ENCODE data around the gene ABI3.
"Not testable (repeated sequence)": the region's sequence is repeated elsewhere in the genome, so short reads cannot be mapped to it uniquely, and the experiment has no call there.

Gene ABI3

GRCh38 chr17:49252148-49252695 is 41.7 kb downstream of the ABI3 start:
- DNase-seq (ENCODE audit: low spot score), result no peak

DNA sequence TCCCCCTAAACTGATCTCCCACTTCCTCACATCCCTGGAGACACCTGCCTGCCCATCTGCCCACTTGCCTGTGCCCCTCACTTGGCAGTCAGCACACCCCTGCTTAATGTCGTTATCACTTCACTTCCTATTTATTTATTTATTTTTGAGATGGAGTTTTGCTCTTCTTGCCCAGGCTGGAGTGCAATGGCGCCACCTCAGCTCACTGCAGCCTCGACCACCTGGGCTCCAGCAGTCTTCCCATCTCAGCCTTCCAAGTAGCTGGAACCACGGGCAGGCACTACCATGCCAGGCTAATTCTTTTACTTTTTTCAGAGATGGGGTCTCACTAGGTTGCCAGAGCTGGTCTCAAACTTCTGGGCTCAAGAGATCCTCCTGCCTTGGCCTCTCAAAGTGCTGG is 43.6 kb downstream of the ABI3 start:
- DNase-seq (ENCODE audit: low spot score), result no peak

- DNase-seq (ENCODE audit: low spot score), result no peak
Measured at GRCh38 chr17:49255125-49255524, 44.6 kb downstream of the ABI3 start.

GRCh38 chr17:49258394-49258793 is 47.9 kb downstream of the ABI3 start:
- DNase-seq (ENCODE audit: low spot score), result no peak

- DNase-seq (ENCODE audit: low spot score), result no peak
Measured at GRCh38 chr17:49259663-49260010, 49.1 kb downstream of the ABI3 start.

DNA sequence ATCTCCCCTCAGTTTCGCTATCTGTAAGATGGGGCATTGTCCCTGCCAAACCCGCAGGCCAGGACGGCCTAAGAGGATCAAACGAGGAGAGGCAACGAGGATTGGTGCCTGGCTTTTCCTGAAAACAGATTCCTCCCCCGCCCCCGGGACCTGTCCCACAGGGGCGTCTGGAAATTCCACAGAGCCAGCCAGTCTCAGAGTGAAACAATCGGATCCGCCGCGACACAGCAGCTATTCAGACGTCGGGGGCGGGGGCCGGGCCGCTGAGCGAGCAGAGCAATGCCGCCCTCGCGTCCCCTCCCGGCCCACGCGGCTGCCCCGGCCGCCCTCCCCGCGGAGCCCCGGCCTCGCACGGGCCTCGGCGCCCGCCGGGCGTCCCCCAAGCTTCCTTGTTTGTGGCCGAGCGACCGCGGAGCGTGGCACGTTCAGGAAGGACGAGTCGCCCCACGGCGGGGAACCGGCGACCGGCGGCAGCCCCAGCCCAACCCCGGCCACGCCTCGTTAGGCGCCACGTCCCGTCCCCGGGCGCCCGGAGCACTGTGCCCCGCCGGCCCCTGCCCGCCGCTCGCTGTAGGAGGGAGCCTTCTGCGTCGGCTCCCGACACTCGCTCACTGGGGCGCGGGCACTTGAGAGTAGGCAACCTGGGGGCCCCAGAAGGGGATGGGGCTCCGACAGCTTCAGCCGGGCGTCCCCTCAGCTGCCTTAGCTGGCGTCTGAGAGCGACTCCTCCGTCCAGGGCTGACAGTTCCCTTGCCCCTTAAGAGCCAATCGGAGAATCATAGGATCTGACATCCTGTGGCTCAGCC is 49.7 kb downstream of the ABI3 start:
- DNase-seq (ENCODE audit: low spot score), result peak; percentile 86

DNA sequence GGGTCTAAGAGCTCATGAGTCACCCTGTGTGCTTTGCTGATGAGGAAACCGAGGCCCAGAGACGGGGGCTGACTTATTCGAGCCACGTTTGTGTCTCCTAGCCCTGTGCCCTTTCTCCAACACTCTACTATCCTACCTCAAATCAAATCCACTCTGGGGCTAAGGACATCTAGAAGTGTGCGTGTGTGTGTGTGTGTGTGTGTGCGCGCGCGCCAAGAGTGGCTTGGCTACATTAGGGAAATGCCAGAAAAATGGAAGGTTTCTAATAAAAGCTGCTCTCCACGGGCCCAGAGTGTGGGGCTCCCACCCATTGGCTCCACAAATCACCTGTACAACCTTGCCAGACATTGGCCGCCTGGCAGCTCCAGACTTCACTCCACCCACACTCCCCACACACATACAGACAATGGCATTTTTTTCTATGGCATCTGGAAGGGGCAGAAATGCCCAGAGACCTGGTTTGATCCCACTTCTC is 50.3 kb downstream of the ABI3 start:
- DNase-seq (ENCODE audit: low spot score), result no peak

DNA sequence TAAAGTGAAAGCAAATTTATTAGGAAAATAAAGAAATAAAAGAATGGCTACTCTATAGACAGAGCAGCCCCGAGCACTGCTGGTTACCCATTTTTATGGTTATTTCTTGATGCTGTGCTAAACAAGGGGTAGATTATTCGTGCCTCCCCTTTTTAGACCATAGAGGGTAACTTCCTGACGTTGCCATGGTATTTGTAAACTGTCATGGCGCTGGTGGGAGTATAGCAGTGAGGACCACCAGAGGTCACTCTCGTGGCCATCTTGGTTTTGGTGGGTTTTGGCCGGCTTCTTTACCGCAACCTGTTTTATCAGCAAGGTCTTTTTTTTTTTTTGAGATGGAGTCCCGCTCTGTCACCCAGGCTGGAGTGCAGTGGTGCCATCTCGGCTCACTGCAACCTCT is 51.0 kb downstream of the ABI3 start:
- not testable (repeated sequence) for DNase-seq (ENCODE audit: low spot score)

GRCh38 chr17:49266233-49266632 is 55.7 kb downstream of the ABI3 start:
- DNase-seq (ENCODE audit: low spot score), result no peak

DNA sequence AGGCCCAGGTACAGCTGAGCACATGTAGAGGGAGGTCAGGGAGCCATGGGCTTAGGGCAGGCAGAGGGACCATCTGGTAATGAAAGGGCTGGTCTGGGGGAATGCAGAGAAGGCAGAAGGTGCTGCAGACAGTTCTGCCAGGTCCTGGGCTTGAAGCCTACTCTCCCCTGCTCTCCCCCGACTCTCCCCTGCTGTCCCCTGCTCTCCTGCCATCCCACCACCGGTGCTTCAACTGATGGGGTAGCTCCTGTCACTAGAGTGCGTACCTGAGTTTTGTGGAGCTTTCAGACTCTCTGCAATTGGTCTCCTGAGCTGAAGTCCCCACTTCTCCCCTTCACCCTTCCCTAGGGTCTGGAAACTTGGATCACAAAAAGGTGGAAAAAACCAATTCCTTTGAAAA is 57.4 kb downstream of the ABI3 start:
- DNase-seq (ENCODE audit: low spot score), result no peak

- no peak for DNase-seq (ENCODE audit: low spot score)
Measured at GRCh38 chr17:49269356-49269755, 58.8 kb downstream of the ABI3 start.
